ENCODE results near the gene PLG.

DNA sequence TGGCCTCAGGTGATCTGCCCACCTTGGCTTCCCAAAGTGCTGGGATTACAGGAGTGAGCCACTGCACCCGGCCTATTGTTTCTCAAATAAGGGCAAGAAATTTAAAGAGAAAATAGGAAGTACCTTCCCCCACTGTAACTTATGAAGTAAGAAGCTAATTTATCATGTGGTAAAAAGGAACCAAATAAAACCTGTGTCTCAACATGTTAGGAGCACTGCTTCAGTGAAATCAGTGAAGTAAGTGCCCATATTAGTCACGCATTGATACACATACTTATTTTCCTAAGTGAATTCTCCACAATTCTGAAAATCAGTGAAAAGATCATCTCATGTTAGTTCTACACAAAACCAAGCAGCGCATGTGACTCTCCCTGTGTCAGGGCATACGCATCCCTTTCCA lies 23.8 kb upstream of the PLG start:
- TF ChIP-seq, protein P1, sequence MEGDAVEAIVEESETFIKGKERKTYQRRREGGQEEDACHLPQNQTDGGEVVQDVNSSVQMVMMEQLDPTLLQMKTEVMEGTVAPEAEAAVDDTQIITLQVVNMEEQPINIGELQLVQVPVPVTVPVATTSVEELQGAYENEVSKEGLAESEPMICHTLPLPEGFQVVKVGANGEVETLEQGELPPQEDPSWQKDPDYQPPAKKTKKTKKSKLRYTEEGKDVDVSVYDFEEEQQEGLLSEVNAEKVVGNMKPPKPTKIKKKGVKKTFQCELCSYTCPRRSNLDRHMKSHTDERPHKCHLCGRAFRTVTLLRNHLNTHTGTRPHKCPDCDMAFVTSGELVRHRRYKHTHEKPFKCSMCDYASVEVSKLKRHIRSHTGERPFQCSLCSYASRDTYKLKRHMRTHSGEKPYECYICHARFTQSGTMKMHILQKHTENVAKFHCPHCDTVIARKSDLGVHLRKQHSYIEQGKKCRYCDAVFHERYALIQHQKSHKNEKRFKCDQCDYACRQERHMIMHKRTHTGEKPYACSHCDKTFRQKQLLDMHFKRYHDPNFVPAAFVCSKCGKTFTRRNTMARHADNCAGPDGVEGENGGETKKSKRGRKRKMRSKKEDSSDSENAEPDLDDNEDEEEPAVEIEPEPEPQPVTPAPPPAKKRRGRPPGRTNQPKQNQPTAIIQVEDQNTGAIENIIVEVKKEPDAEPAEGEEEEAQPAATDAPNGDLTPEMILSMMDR (IDR thresholded peaks at IDR 0.05): no peak
- no peak for TF ChIP-seq POLR2A (IDR thresholded peaks at IDR 0.05)
